GM18507 (cell line): Measurements from ENCODE around the gene BLM.
"Not testable (repeated sequence)": the region's sequence is repeated elsewhere in the genome, so short reads cannot be mapped to it uniquely, and the experiment has no call there.

Experiments
- DNase-seq: peaks from one replicate; pipeline ENCODE4 v3.0.0; 2011; ENCODE audit warnings: low read depth; ENCODE audit not compliant: insufficient read length; ENCODE audit errors: extremely low spot score
- FAIRE-seq: peaks from 2 replicates; lab custom pipeline; 2011; peaks lifted over from hg19 to GRCh38; lab: Jason Lieb, UNC

The BLM gene

DNA sequence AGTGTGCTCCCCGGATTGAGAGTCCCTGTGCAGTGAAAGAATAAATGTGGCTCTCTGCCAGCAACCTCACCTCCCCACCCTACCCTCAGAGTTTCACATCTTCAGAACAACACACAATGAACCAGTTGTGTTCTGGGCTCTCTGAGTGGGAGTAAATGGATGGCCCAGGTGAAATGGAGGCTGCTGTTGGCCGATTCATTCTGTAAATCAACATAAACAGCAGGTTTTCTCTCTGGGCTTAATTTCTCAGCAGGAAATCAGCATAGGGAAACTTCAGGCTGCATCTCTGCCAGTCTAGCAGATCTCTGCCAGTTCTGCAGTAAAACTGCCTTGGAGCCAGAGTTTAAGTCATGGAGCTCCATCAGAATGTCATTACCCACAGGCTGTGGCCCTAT, 96.6 kb downstream of the BLM start:
- FAIRE-seq (no peak), DNase-seq (no peak)

- FAIRE-seq: no peak
- DNase-seq: no peak
These were observed 97.2 kb downstream of the BLM start for GRCh38 chr15:90814191-90814821.

DNA sequence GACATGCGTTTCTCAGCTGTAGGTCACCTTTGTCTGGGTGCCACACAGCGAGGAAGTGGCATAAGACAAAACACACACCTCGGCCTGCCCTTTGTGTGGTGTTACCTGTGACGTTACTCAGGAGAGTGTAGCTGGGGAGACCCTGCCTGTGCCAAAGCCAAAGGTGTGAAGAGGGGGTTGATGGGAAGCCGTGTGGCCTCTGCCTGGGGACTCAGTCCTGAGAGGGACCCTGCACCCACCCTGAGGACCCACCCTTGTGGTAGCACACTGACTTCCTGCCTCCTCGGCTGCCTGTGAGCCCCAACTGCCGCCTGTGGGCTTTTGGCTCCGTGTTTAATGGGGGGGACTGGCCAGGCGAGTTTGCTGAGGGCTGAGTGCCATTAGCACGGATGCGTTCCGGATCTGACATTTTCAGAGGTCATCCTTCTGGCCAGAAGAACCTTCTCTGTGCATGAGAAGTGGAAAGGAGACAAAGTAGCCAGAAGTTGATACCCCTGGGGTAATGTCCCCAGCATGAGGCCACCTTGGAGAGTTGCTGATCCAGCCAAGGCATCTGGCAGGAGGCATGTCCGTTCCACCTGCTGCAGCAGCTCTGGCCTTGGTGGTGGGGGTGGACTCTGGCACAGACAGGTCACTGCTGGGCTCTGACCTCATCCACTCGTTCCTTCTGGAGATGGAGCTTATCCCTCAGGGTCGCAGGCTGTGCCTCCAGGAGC, 99.4 kb downstream of the BLM start:
- FAIRE-seq (no peak), DNase-seq (no peak)

DNA sequence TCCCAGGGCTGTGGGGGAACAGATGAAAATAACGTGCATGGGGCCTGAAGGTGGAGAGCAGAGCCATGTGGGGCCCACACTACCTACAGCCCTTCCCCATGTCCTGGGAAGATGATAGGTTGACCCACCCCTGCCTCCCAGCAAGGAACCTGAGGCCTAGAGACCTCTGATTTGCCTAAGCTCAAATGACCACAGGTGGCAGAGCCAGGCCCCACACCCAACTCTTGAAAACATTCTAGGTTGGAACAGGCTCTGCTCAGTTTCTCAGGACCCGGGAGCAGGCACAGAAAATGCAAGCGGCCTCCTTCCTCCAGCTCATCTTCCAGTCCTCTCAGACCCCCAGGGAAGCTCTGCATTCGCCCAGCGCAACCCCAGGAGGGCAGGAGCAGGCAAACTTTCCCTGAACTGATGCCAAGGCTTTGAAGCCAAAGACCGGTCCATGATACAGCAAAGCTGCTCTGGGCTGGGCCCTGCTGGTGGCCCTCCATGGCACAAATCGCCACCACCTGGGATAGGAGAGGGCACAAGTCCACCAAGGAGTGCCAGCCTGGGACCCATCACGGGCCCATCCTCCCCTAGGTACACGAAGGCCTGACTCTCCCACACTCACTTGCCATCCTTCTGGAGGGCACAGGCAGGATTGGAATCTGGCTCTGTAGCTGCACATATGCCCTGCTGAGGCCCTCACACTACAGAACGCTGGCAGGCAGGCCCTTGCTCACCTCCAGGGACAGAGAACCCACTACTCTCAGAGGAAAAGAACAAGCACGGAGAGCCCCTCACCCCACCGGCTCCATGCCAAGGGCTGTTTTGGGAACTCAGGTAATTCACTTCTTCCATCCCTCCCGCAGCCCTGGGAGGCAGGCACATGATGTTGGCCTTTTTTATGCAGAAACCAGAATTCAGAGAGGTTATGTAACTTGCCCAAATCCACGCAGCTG, 100.2 kb downstream of the BLM start:
- DNase-seq (no peak), FAIRE-seq (no peak)

- no peak for DNase-seq
- FAIRE-seq: no peak
These were observed 101.4 kb downstream of the BLM start for GRCh38 chr15:90818251-90819210.

DNA sequence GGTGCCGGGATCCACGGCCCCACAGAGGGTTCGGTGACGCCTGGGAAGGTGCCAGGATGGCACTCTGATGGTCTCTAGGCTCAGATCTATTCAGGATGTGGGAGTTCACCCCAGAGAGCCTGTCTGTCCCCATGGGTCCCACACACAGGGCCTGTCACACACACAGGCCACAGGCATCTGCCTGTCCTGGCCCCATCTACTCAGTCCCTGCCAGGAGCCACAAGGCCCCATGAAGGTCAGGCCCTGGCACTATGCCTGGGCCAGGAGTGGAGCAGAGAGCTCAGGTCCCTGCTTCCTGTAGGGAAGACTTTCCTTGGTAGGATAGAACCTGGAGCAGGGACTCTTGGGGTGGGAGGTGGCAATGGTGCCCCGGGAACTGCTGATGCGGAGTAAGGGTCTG, 102.2 kb downstream of the BLM start:
- no peak for DNase-seq
- no peak for FAIRE-seq

DNA sequence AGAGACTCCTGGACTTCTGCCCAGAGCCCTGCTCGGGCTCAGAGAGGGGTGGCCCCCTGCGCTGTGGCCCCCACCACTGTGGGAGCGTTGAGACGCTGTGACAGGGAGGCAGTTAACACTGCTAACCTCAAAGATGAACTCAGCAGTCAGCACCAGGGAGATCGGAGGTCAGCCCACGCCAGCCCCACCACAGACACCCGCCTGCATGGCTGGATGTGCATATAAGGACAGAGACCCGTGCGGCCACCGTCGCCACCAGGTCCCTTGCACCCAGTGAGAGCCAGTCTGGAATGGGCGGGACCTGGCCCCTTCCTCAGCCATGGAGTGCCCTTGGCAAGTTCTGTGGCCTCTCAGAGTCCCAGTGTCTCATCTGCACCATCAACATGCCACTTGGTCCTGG, 102.7 kb downstream of the BLM start:
- DNase-seq (no peak), FAIRE-seq (no peak)

- FAIRE-seq (no peak), DNase-seq (no peak)
These were observed 103.3 kb downstream of the BLM start for GRCh38 chr15:90820481-90820880.

DNA sequence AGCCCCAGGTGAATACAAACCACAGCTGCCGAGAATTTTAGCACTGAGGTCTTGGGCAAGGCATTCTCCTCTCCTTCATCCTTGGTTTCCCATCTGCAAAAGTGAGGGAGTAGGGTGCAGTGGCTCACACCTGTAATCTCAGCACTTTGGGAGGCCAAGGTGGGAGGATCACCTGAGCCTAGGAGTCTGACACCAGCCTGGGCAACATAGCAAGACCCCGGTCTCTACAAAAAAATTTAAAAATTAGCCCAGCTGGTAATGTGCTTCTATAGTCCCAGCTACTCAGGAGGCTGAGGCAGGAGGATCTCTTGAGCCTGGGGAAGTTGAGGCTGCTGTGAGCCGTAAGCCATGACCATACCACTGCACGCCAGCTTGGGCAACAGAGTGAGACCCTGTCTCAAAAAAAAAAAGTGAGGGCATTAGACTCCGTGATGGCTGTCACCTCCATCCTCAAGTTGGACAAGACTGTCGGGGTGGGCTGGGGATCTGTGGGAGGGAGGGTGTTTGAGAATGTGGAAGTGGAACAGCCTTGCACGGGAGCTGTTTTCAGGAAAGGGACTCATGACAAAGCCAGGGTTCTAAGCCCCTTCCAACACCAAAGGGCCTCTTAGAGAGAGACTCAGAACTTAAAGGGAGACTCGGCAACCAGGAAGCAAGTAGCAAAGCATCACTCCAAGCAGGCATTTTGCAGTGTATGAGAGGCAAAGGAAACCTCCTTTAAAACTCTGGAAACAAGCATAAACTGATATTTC, 105.2 kb downstream of the BLM start:
- DNase-seq (no peak), FAIRE-seq (no peak)

DNA sequence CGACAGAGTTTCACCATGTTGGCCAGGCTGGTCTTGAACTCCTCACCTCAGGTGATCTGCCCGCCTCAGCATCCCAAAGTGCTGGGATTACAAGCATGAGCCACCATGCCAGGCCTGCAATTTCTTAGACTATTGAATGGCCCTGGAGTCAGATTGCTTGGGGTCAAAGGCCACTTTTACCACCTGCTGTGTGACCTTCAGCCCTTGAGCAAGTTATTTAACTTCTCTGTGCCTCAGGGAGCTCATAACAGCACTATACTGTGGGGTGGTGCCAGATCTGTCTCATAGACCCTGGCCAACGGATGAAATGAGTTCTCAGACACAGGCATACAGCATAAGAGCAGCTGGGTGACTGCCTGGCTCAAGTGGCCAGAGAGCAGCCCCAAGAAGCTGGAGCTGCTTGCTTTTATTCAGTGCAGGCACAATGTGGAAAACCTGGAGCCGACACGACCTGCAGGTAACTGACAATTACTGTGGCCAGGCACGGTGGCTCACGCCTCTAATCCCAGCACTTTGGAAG, 106.4 kb downstream of the BLM start:
- no peak for DNase-seq
- no peak for FAIRE-seq

DNA sequence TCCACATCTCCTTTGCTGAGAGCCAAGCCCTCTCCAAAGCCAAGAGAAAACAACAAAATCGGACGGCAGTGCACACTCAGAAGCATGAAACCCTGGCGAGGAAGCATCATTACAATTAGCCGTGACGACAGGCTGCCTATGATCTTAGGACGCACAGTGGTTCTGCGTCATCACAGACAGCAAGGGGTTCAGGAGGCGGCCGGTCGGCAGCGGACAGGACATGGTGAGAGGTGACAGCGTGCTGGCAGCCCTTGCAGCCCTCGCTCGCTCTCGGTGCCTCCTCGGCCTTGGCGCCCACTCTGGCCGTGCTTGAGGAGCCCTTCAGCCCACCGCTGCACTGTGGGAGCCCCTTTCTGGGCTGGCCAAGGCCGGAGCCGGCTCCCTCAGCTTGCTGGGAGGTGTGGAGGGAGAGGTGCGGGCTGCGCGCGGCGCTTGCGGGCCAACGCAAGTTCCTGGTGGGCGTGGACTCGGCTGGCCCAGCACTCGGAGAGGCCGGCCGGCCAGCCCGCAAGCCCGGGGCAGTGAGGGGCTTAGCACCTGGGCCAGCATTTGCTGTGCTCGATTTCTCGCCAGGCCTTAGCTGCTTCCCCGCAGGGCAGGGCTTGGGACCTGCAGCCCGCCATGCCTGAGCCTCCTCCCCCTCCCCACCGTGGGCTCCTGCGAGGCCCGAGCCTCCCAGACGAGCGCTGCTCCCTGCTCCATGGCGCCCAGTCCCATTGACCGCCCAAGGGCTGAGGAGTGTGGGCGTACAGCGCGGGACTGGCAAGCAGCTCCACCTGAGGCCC, 108.2 kb downstream of the BLM start:
- DNase-seq, FAIRE-seq: not testable (repeated sequence)

- FAIRE-seq, DNase-seq: not testable (repeated sequence)
These were observed 109.2 kb downstream of the BLM start for GRCh38 chr15:90826206-90826885.

DNA sequence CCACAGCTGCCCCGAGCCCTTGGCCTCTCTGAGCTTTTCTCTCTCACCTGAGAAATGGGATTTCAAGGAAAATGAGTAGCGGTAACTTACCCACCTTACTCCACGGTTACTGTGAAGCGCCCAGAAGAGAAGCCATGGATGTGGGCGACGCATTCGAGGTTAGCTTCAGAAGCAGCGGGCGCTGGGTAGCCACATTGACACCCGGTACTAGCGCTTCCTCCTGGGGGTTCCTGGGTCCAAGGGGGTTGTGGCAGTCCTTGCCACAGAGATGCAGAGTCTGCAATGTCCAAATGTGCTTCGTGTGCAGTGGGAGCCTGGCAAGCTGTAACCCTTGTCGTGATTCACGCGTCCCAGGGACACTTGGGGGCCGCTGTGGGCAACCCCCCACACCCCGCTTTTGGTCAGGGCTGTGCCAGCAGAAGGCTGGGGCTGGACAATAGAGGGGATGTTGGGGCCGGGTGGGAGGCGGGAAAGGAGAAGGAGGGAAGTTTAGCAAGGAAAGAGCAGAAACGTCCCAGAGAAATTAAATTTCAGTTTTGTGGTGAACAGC, 109.8 kb downstream of the BLM start:
- no peak for DNase-seq
- no peak for FAIRE-seq

GRCh38 chr15:90828111-90828510, 111.0 kb downstream of the BLM start:
- no peak for DNase-seq
- no peak for FAIRE-seq

- FAIRE-seq (no peak), DNase-seq (no peak)
These were observed 112.0 kb downstream of the BLM start for GRCh38 chr15:90829126-90829525.

DNA sequence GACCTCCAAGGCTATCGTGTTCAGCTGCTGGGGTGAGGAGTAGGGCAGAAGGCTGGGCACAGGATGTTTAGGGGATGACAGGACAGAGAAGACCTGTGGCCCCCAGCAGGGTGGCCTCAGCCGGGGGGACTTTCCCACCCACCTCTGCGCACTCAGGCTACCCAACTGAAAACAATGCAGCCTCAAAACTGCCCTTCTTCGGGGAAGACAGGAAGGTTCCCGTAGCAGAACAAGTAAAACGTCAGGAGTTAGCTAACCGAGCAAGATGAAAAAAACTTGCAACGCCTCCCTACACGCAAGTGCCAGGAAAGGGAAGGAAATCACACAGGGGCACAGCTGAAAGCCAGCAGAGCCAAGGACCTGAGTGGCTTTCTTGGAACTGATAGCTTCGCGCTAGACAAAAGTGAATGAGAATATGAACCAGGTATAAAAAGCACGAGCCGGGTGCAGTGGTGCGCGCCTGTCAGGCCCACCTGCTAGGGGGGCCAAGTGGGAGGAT, 112.8 kb downstream of the BLM start:
- DNase-seq (no peak), FAIRE-seq (peak; percentile 73)

DNA sequence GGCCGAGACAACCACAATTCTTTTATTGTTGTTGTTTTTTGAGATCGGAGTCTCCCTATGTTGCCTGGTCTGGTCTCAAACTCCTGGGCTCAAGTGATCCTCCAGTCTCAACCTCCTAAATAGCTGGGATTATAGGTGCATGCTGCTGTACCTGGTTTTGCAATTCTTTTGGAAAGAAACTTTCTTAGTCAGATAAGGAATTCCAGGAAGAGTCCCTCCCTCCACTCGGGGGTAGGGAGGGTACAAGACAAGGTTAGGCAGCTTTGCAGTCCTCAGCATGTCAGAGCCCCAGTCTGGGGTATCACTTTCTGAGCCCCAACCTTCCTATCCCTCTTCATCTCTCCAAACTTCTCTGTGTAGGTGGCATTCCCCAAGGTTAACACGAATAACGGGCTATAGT, 117.5 kb downstream of the BLM start:
- no peak for FAIRE-seq

More for the DNA sequence above, 117.5 kb downstream of the BLM start:
- DNase-seq: no peak
